COLO829 (cell line): ENCODE results near the gene PGLYRP2.

Source experiments
- DNase-seq: peaks from one replicate; pipeline ENCODE4 v3.0.0; 2012; ENCODE audit warnings: low spot score

PGLYRP2 gene

DNA sequence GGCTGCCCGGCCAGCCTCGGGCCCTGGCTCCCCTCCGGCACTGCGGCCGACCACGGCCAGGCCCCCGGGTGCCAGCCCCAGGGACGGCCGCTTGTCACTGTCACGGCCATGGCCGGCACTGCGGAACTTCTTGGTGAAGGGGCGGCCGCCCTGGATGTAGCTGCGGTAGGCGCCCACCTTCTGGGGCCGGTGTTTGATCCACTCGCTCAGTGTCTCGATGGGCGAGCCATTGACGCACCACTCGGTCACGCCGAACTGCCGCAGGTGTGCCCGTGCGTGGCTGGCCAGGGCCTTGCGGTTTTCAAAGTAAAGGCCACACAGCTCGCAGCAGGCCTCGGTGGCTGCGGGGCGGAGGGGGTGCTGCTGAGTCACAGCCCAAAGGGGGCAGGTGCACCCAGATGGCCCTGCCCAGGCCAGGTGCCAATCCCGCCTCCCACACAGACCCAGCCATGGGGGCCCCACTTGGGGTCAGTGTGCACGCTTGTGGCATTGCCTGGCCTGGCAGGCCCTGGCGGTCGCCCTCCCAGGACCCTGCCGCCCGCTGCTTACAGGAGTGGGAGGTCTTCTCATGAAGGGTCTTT, 54.5 kb downstream of the PGLYRP2 start:
- no peak for DNase-seq

DNA sequence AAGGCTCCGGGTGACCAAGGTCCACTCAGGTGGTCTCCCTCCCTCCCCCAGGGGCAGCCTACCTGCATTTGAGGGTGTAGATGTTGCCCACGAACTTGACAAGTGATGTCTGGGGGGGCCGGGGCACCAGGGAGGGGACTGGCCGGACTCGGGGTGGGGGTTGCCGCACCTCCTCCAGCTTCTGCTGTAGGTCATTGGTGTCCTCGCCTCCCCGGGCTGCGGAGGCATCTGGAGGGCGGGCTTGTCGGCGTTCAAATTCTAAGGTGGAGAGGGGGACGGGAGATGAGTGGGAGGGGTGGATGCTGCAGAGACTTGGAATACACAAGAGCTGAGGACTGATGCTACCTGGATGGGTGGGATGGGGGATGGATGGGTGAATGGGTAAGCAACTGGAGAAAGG, 55.2 kb downstream of the PGLYRP2 start:
- no peak for DNase-seq

DNA sequence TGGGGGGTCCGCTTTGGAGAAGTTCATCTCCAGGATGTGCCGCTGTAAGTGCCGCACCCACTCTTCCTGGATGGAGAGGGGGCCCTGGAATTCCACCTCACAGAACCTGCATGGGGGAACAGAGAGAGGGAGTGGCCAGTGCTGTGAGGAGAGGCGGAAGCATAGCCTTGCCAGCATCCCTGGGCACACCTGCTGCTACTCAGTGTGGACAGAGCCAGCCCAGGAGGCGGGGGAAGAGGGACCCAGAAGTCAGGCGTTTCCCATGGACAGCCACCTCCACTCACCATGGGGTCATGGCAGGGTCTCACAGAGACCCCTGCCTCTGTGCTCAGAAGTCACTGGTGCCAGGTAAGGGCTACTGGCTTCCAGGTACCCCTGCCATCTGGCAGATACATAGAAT, 56.2 kb downstream of the PGLYRP2 start:
- no peak for DNase-seq

DNA sequence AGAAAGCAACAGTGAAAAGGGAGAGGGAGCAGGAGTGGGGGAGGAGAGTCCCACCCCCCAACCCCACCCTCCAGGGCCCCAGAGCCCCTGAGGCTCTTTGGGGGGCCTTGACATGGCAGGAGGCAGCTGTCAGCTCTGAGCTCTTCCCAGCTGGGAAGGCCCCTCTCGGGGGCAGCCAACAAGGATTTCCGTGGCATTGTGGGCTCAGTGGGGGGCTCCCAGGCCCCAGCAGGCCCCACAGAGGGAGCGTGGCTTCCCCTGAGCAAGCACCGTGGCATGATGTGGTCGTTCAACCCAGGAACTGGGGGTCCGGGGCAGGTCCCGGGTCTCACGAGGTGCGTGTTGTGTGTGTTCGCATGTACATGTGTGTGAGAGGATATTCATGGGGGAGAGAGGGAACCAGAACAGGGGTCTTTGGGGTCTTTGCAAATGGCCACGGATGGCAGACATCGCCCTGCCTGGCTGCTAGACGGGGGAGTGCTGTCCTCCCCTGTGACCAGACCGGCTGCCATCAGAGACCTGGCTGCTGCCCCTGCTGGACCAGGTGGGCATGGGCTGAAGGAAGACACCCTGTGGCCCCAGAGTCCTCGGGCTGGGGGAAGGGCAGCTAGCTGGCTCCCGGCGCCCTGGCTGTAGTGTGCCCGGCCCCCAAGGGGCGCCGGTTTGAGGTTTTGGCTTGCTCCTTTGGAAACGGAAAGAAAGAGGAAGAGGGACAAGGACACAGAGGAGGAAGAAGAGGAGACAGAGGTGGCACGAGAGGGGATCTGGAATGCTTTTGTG, 56.8 kb downstream of the PGLYRP2 start:
- no peak for DNase-seq

DNA sequence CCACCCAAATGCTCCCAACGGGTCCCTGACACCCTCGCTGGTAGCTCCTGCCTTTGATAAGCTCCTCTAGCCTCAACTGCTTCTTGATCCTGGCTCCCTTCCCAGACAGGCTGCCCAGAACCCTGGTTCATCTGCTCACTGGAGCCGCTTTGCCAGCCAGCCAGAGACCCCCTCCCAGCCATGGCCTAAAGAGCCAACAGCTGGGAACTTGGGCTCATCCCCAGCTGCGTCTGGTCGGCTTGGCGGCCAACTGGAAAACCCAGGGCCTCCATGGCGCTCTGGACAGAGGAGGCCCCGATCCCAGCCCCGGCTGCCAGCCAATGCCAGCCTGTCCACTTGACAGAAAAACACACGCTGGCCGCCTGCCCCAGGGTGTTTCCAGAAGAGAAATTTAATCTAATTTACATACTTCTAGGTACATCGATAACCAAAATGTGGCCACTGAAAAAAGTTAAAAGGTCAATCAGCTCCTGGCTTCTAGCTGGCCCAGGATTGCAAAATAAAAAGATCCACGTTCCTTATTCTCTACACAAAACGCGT, 57.5 kb downstream of the PGLYRP2 start:
- DNase-seq, result no peak

DNA sequence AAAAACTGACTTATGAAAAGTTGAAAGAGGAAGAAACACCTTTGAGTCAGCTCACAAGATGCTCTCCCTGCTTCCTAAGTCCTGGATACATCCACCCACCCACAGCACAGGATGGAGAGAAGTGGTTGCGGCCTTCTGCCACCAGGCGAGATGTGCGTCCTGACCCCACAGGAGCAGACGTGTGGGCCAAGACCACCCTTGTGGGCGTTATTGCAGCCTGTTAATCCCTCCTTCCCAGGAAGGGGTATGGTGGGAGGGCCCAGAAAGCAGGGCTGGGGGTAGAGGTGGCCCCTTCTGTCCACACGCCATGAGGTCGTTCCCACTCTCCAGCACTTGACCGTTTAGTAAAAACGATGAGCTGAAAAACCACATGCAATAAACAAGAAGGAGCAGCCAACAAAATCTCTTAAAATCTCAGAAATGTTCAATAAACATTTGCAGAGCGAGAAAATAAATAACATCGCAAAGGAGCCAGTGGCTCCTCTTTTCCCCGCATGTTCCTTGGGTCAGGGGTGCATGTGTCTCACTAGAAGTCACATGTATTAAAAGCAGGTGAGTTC, 58.1 kb downstream of the PGLYRP2 start:
- no peak for DNase-seq

DNA sequence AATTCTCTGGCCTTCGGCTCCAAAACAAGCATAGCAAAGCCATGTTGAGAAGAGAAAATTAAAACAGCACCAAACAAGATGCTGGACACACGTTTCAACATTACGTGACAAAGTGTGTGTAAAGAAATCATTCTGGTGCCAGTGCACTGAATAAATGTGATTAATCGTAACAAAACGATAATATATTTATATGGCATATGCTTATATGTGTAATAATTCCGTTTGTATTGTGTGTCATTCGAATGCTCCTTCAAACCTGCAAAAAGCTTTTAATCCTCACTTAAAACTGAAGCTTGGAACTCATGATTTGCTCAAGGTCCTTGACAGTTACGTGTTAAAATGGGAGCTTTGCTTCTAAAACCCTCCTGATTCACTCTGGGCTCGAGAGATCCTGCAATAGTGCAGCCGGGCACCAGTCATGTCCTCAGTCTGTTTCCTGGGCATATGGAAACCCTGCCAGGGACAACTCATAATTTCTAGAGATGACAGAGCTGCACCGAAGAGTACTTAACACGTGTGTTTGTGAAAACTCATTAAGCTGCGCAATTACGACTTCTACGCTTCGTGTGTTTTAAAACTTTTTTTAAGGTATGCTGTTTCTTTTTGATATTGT, 59.8 kb downstream of the PGLYRP2 start:
- no peak for DNase-seq
